OCI-LY7 (cell line): ENCODE measurements around the gene YOD1.

Experiments
- CTCF ChIP-seq: fragments of 200-600 bp; sonication (generic); conservative IDR thresholded peaks from 2 replicates; pipeline ENCODE4 v1.5.1; 2014; ENCODE audit warnings: mild to moderate bottlenecking, antibody characterized with exemption, low read length, moderate library complexity, mixed read lengths
- EZH2phosphoT487 ChIP-seq: fragments of 200-600 bp; sonication (generic); IDR thresholded peaks from 2 replicates; pipeline ENCODE4 v1.6.1; 2018; ENCODE audit warnings: low read depth, borderline replicate concordance, mild to moderate bottlenecking, mixed run types, antibody characterized with exemption, low read length, moderate library complexity, mixed read lengths

- TF ChIP-seq CTCF (no peak), EZH2phosphoT487 (no peak)
These were observed 21.9 kb downstream of the YOD1 start for GRCh38 chr1:207028884-207029650.
